OCI-LY1 (cell line): Measurements from ENCODE around the gene FAM53B.

Experiments used
- H2AFZ ChIP-seq: fragments of 200-600 bp; sonication (generic), shearing (Covaris generic); 2 replicates; pipeline ENCODE4 v1.6.0; 2014; ENCODE audit warnings: antibody characterized with exemption, mild to moderate bottlenecking, low read length
- H3F3A ChIP-seq: fragments of 200-600 bp; sonication (generic), shearing (Covaris generic); 2 replicates; pipeline ENCODE4 v1.6.0; 2014; ENCODE audit warnings: mild to moderate bottlenecking, antibody characterized with exemption, low read length, moderate library complexity; ENCODE audit not compliant: insufficient read depth
- H3K27ac ChIP-seq: fragments of 200-600 bp; sonication (generic); 2 replicates; pipeline ENCODE4 v1.5.1; 2014; ENCODE audit warnings: low read length, mixed run types, mild to moderate bottlenecking, low read depth; ENCODE audit not compliant: poor library complexity, severe bottlenecking
- H3K27me3 ChIP-seq: fragments of 200-600 bp; sonication (generic); 2 replicates; pipeline ENCODE4 v1.6.0; 2014; ENCODE audit warnings: antibody characterized with exemption, mild to moderate bottlenecking, low read length, moderate library complexity; ENCODE audit not compliant: insufficient read depth
- H3K36me3 ChIP-seq: fragments of 200-600 bp; sonication (generic); 2 replicates; pipeline ENCODE4 v1.6.1; 2014; ENCODE audit warnings: mild to moderate bottlenecking, antibody characterized with exemption, low read length, moderate library complexity, mixed read lengths; ENCODE audit not compliant: insufficient read depth
- H3K4me1 ChIP-seq: fragments of 200-600 bp; sonication (generic); 2 replicates; pipeline ENCODE4 v1.5.1; 2014; ENCODE audit warnings: mild to moderate bottlenecking, low read length, moderate library complexity; ENCODE audit not compliant: insufficient read depth, severe bottlenecking
- H3K4me2 ChIP-seq: fragments of 200-600 bp; sonication (generic), shearing (Covaris generic); 2 replicates; pipeline ENCODE4 v1.6.1; 2014; ENCODE audit warnings: low read length
- H3K4me3 ChIP-seq: fragments of 200-600 bp; sonication (generic); 2 replicates; pipeline ENCODE4 v1.5.1; 2014; ENCODE audit warnings: low read length, low read depth, mild to moderate bottlenecking, mixed read lengths; ENCODE audit not compliant: poor library complexity, severe bottlenecking
- H3K79me2 ChIP-seq: fragments of 200-600 bp; shearing (Covaris generic); 2 replicates; pipeline ENCODE4 v1.6.1; 2016; ENCODE audit warnings: mixed run types, low read length, mixed read lengths; ENCODE audit not compliant: insufficient read depth
- H3K9ac ChIP-seq: fragments of 200-600 bp; sonication (generic), shearing (Covaris generic); 2 replicates; pipeline ENCODE4 v1.6.1; 2014; ENCODE audit warnings: mild to moderate bottlenecking, low read length, mixed read lengths
- H3K9me2 ChIP-seq: fragments of 200-600 bp; sonication (generic), shearing (Covaris generic); 2 replicates; pipeline ENCODE4 v1.6.1; 2014; ENCODE audit warnings: low read depth, mild to moderate bottlenecking, low read length, mixed read lengths
- H3K9me3 ChIP-seq: fragments of 200-600 bp; shearing (Covaris generic); 2 replicates; pipeline ENCODE4 v1.6.1; 2014; ENCODE audit warnings: low read length, mixed read lengths
- H4K20me1 ChIP-seq: fragments of 200-600 bp; sonication (generic), shearing (Covaris generic); 2 replicates; pipeline ENCODE4 v1.6.0; 2016; ENCODE audit warnings: mild to moderate bottlenecking, low read length; ENCODE audit not compliant: insufficient read depth
- EZH2 ChIP-seq: fragments of 200-600 bp; sonication (generic), shearing (Covaris generic); IDR thresholded peaks from 2 replicates; pipeline ENCODE4 v1.8.0; 2017; ENCODE audit warnings: borderline replicate concordance, mixed run types, mild to moderate bottlenecking, antibody characterized with exemption, low read length, moderate library complexity, mixed read lengths
- TF ChIP-seq, protein P1 (sequence below): fragments of 200-600 bp; sonication (generic), shearing (Covaris generic); IDR thresholded peaks from 2 replicates; pipeline ENCODE4 v1.5.1; 2017; ENCODE audit warnings: mild to moderate bottlenecking, antibody characterized with exemption, low read length, moderate library complexity, mixed read lengths

The FAM53B gene

DNA sequence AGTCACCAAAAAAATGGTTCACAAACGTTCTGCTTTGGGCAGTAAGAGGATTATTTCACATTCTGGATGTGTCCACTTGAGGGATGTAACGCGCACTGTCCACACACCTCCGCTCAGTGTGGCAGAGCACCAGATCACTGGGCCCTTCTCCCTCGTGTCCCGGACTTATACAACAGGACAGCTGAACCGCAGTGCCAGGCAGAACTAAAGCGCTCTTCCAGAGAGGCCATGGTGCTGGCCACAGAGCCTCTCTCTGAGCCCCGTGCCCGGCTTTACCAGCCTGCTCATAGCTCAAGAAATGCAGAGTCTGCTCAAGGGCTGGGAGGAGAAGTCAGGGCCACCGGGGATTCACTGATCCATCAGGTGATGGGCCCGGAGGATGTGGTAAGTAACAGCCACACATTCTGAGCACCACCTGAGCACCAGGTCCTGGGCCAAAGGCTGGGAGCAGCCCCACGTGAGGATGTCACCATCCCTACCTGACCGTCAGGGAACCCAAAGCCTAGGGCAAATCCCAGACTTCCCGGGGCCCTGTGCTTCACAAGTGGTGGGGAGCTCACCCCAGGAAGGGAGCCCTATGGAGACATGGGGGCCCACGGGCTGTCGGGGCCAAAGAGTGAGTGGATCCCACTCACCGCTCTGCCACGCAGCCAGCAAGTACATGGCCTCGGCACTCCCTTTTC lies 74.9 kb downstream of the FAM53B start:
- no peaks in the 10 kb centered on the region for H3K4me1 ChIP-seq

DNA sequence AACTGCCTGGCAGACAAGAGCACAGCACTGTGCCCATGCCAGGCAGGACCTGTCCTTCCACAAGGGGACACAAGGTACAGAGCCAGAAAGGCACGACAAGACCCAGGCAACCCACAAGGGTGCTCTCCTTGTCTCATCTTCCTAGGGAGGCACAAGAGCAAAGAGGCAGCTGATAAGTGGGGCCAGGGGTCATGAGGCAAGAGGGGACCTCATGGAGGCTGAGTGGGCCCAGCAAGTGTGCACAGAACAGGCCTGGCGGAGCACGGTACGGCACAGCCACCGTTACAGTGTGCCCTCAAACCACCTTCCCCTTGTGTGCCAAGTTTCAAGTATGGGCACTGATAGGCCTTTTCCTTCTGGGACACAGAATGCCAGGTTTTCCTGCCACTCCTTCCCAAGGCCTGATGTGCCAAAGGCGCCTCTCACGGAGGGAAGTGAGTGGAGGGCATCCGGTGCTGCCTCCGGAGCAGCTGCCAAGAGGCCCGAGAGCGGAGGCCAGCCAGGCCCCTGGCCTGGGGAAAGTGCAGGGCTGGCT lies 75.6 kb downstream of the FAM53B start:
- Histone ChIP-seq H3K9ac (no peak overlapping the region), H3K4me2 (no peak overlapping the region), H4K20me1 (no peaks in the 10 kb centered on the region), H2AFZ (no peak overlapping the region), H3K27ac (no peak overlapping the region), H3F3A (no peaks in the 10 kb centered on the region), H3K9me3 (no peaks in the 10 kb centered on the region), H3K36me3 (peaks cover 62% of the 10 kb centered on the region; the same call in 1 of the 2 replicates), H3K4me3 (no peak overlapping the region), H3K79me2 (no peaks in the 10 kb centered on the region), H3K9me2 (no peaks in the 10 kb centered on the region), H3K4me1 (no peaks in the 10 kb centered on the region), H3K27me3 (no peaks in the 10 kb centered on the region)
- no peak for TF ChIP-seq EZH2
- TF ChIP-seq, protein P1, sequence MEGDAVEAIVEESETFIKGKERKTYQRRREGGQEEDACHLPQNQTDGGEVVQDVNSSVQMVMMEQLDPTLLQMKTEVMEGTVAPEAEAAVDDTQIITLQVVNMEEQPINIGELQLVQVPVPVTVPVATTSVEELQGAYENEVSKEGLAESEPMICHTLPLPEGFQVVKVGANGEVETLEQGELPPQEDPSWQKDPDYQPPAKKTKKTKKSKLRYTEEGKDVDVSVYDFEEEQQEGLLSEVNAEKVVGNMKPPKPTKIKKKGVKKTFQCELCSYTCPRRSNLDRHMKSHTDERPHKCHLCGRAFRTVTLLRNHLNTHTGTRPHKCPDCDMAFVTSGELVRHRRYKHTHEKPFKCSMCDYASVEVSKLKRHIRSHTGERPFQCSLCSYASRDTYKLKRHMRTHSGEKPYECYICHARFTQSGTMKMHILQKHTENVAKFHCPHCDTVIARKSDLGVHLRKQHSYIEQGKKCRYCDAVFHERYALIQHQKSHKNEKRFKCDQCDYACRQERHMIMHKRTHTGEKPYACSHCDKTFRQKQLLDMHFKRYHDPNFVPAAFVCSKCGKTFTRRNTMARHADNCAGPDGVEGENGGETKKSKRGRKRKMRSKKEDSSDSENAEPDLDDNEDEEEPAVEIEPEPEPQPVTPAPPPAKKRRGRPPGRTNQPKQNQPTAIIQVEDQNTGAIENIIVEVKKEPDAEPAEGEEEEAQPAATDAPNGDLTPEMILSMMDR, result no peak

More for the DNA sequence above, 74.9 kb downstream of the FAM53B start:
- H3K27ac ChIP-seq, result no peak overlapping the region
- no peaks in the 10 kb centered on the region for H3K9me2 ChIP-seq
- no peak overlapping the region for H2AFZ ChIP-seq
- H3K36me3 ChIP-seq, result peaks cover 64% of the 10 kb centered on the region; the same call in 1 of the 2 replicates
- H4K20me1 ChIP-seq, result no peaks in the 10 kb centered on the region
- H3K4me3 ChIP-seq, result no peak overlapping the region
- no peak overlapping the region for H3K4me2 ChIP-seq
- no peaks in the 10 kb centered on the region for H3K27me3 ChIP-seq
- H3K79me2 ChIP-seq, result no peaks in the 10 kb centered on the region
- no peaks in the 10 kb centered on the region for H3K9me3 ChIP-seq
- TF ChIP-seq, protein P1, result no peak
- no peaks in the 10 kb centered on the region for H3F3A ChIP-seq
- H3K9ac ChIP-seq, result no peak overlapping the region

DNA sequence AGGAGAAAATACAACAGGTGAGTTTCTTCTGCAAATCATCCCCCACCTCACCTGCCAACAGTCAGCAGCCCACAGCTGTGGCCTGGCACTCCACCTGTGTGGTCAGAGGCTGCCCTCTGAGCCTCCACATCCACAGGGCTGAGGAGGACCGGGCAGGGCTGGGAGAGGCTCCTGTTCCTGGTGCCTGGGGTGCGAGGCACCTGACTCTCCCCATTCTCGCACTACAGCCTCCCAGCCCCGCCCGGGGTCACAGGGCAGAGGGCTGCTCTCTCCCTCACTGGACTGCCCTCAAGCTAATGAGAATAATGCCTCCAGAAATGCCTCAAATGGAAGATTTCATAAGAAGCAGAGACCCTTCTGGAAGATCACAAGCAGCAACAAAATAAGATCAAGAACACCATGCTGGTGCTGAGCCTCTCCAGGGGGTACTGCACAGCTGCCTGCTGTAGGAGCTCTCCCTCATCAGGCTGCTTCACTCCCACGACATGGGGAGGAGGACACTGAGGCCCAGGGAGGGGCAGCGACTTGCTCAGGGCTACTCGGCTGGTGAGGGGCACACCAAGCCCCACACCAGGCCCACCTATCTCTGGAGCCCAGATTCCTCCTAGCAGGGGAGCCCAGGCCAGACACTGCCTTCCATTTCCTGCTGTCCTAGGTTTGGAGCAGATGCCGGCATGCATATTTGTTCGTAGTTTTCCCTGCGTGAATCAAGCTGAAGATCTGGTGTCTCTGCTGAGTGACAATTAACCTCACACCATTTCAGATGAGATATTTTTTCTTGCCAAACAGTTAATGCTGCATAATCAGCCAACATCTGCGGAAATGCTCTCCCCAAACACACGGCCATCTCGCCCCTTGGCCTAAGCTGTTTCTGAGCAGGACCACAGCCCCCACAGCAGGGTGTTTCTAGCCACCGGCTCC lies 76.5 kb downstream of the FAM53B start:
- Histone ChIP-seq H3K79me2 (no peaks in the 10 kb centered on the region), H3K27ac (no peak overlapping the region), H3K4me3 (no peak overlapping the region), H3K36me3 (peaks cover 63% of the 10 kb centered on the region; the same call in 1 of the 2 replicates), H3K4me1 (no peaks in the 10 kb centered on the region), H3K4me2 (no peak overlapping the region), H3K9me2 (no peaks in the 10 kb centered on the region), H4K20me1 (no peaks in the 10 kb centered on the region), H3K27me3 (no peaks in the 10 kb centered on the region), H3K9ac (no peak overlapping the region), H3F3A (no peaks in the 10 kb centered on the region), H3K9me3 (no peaks in the 10 kb centered on the region), H2AFZ (no peak overlapping the region)
- TF ChIP-seq EZH2, result no peak
- TF ChIP-seq, protein P1, result no peak
